Smooth muscle cell (in vitro differentiated cells): Measurements from ENCODE around the gene TMEM132D. TPM values are rescaled to one million over a fixed set of nuclear protein-coding genes. Genes with fewer than 3 reads are reported as not detected.

Experiments used
- DNase-seq: peaks from one replicate; lab custom pipeline; 2025; ENCODE audit not compliant: unreplicated experiment; lab: John Stamatoyannopoulos, UW
- H2AFZ ChIP-seq: fragments of 200-600 bp; sonication (generic); 2 replicates; pipeline ENCODE4 v1.6.0; 2016; ENCODE audit warnings: antibody characterized with exemption, low read depth, mild to moderate bottlenecking
- H3F3A ChIP-seq: fragments of 200-600 bp; sonication (generic); 2 replicates; pipeline ENCODE4 v1.6.0; 2017; ENCODE audit warnings: antibody characterized with exemption, low read depth
- H3K27ac ChIP-seq: fragments of 200-600 bp; sonication (generic); 2 replicates; pipeline ENCODE4 v1.5.1; 2016; ENCODE audit warnings: low read depth, mild to moderate bottlenecking
- H3K27me3 ChIP-seq: fragments of 200-600 bp; sonication (generic); 2 replicates; pipeline ENCODE4 v1.6.1; 2016; ENCODE audit warnings: low read depth, mild to moderate bottlenecking
- H3K36me3 ChIP-seq: fragments of 200-600 bp; sonication (generic); 2 replicates; pipeline ENCODE4 v1.5.1; 2016; ENCODE audit warnings: low read depth
- H3K4me1 ChIP-seq: fragments of 200-600 bp; sonication (generic); 2 replicates; pipeline ENCODE4 v1.5.1; 2016; ENCODE audit warnings: low read depth
- H3K4me2 ChIP-seq: fragments of 200-600 bp; sonication (generic); 2 replicates; pipeline ENCODE4 v1.6.0; 2016; ENCODE audit warnings: mild to moderate bottlenecking
- H3K4me3 ChIP-seq: fragments of 200-600 bp; sonication (generic); 2 replicates; pipeline ENCODE4 v1.5.1; 2016; ENCODE audit warnings: mild to moderate bottlenecking
- H3K79me2 ChIP-seq: fragments of 200-600 bp; sonication (generic); 2 replicates; pipeline ENCODE4 v1.6.0; 2016; ENCODE audit warnings: low read depth, mild to moderate bottlenecking
- H3K9ac ChIP-seq: fragments of 200-600 bp; sonication (generic); 2 replicates; pipeline ENCODE4 v1.6.0; 2016; ENCODE audit warnings: low read depth
- H3K9me3 ChIP-seq: fragments of 200-600 bp; sonication (generic); replicated peaks from 2 replicates; pipeline ENCODE4 v1.5.1; 2016; ENCODE audit warnings: low read depth
- H4K20me1 ChIP-seq: fragments of 200-600 bp; sonication (generic); 2 replicates; pipeline ENCODE4 v1.6.0; 2016; ENCODE audit warnings: low read depth
- CTCF ChIP-seq: fragments of 200-600 bp; sonication (generic); IDR thresholded peaks from 2 replicates; pipeline ENCODE4 v1.5.1; 2017; ENCODE audit warnings: borderline replicate concordance, mild to moderate bottlenecking, antibody characterized with exemption; ENCODE audit not compliant: insufficient read depth, poor library complexity, severe bottlenecking
- WGBS: methylation state at CpG from one replicate; pipeline ENCODE4 v1.1.7; 2016; ENCODE audit warnings: low lambda C conversion rate; 5-methylcytosine and 5-hydroxymethylcytosine counted together
- polyA plus RNA-seq: library from polyadenylated mRNA; unstranded; fragments of >200 nt; fragmentation: Nextera tagmentation; extraction: Ambion mirVana; gene quantifications from 2 replicates; pipeline ENCODE4 v1.2.1, GENCODE V29; 2016
- total RNA-seq: library from RNA; depleted of rRNA; stranded (reverse); fragments of >200 nt; gene quantifications from 2 replicates; pipeline ENCODE4 v1.2.3, GENCODE V29; 2014

Gene TMEM132D
- total and polyA plus RNA-seq, 2 experiments from 2014 or later = not detected

- H3K9ac ChIP-seq = no peak overlapping the region
- TF ChIP-seq CTCF = no peak
- no peaks in the 10 kb centered on the region for H3K9me3 ChIP-seq
- no peaks in the 10 kb centered on the region for H3F3A ChIP-seq
- H4K20me1 ChIP-seq = no peaks in the 10 kb centered on the region
- no peak overlapping the region for H3K4me2 ChIP-seq
- H3K4me3 ChIP-seq = no peak overlapping the region
- peaks cover 29% of the 10 kb centered on the region for H3K4me1 ChIP-seq
- 33% methylated on average over 19 of the region's 19 CpGs for WGBS
- H3K36me3 ChIP-seq = no peaks in the 10 kb centered on the region
- H2AFZ ChIP-seq = no peak overlapping the region
- peaks cover 3% of the 10 kb centered on the region for H3K27me3 ChIP-seq
- no peak for DNase-seq
- no peak overlapping the region for H3K27ac ChIP-seq
- H3K79me2 ChIP-seq = no peaks in the 10 kb centered on the region
These were observed 31.5 kb downstream of the TMEM132D start for GRCh38 chr12:129871991-129872972.

- WGBS = 72% methylated on average over 5 of the region's 5 CpGs
- H3K4me3 ChIP-seq = no peak overlapping the region
- no peaks in the 10 kb centered on the region for H3K9me3 ChIP-seq
- no peak overlapping the region for H2AFZ ChIP-seq
- no peaks in the 10 kb centered on the region for H3F3A ChIP-seq
- H3K36me3 ChIP-seq = no peaks in the 10 kb centered on the region
- DNase-seq = no peak
- peaks cover 3% of the 10 kb centered on the region for H3K27me3 ChIP-seq
- no peak overlapping the region for H3K27ac ChIP-seq
- no peak overlapping the region for H3K9ac ChIP-seq
- peaks cover 29% of the 10 kb centered on the region for H3K4me1 ChIP-seq
- TF ChIP-seq CTCF = no peak
- H4K20me1 ChIP-seq = no peaks in the 10 kb centered on the region
- H3K79me2 ChIP-seq = no peaks in the 10 kb centered on the region
- H3K4me2 ChIP-seq = no peak overlapping the region
These were observed 33.0 kb downstream of the TMEM132D start for GRCh38 chr12:129870796-129871195.

- Histone ChIP-seq H3K79me2 (no peaks in the 10 kb centered on the region), H3K4me3 (no peak overlapping the region), H3K36me3 (no peaks in the 10 kb centered on the region), H3F3A (no peaks in the 10 kb centered on the region), H3K4me2 (no peak overlapping the region), H3K9ac (no peak overlapping the region), H2AFZ (no peak overlapping the region), H3K9me3 (no peaks in the 10 kb centered on the region), H3K4me1 (peaks cover 29% of the 10 kb centered on the region), H4K20me1 (no peaks in the 10 kb centered on the region), H3K27ac (no peak overlapping the region), H3K27me3 (peaks cover 3% of the 10 kb centered on the region)
- no peak for TF ChIP-seq CTCF
- WGBS = 73% methylated on average over 2 of the region's 2 CpGs
- DNase-seq = no peak
These were observed 33.7 kb downstream of the TMEM132D start for GRCh38 chr12:129870136-129870535.
